OCI-M2 (cell line): ENCODE results near the gene LIME1.
"Not testable (repeated sequence)": the region's sequence is repeated elsewhere in the genome, so short reads cannot be mapped to it uniquely, and the experiment has no call there.

Source experiments
- DNase-seq: peaks from one replicate; lab custom pipeline; 2025; ENCODE audit not compliant: unreplicated experiment; lab: John Stamatoyannopoulos, UW

Gene LIME1

GRCh38 chr20:63771046-63771707, 34.7 kb downstream of the LIME1 start:
- no peak for DNase-seq

GRCh38 chr20:63772781-63773518, 36.5 kb downstream of the LIME1 start:
- DNase-seq = no peak

- DNase-seq = no peak
These were observed 37.2 kb downstream of the LIME1 start for GRCh38 chr20:63773571-63774241.

GRCh38 chr20:63774306-63774705, 37.8 kb downstream of the LIME1 start:
- DNase-seq = no peak

- DNase-seq = no peak
These were observed 38.9 kb downstream of the LIME1 start for GRCh38 chr20:63775096-63775978.

- not testable (repeated sequence) for DNase-seq
These were observed 40.4 kb downstream of the LIME1 start for GRCh38 chr20:63776875-63777274.

- DNase-seq = no peak
These were observed 41.1 kb downstream of the LIME1 start for GRCh38 chr20:63777614-63778013.

- DNase-seq = no peak
These were observed 41.7 kb downstream of the LIME1 start for GRCh38 chr20:63778034-63778752.

- no peak for DNase-seq
These were observed 42.4 kb downstream of the LIME1 start for GRCh38 chr20:63778857-63779256.

GRCh38 chr20:63781181-63781580, 44.7 kb downstream of the LIME1 start:
- DNase-seq = no peak

- no peak for DNase-seq
These were observed 45.6 kb downstream of the LIME1 start for GRCh38 chr20:63782051-63782471.

- no peak for DNase-seq
These were observed 46.1 kb downstream of the LIME1 start for GRCh38 chr20:63782521-63782971.

GRCh38 chr20:63783970-63784369, 47.5 kb downstream of the LIME1 start:
- DNase-seq = no peak

- DNase-seq = no peak
These were observed 49.2 kb downstream of the LIME1 start for GRCh38 chr20:63785691-63786131.

GRCh38 chr20:63787302-63787701, 50.8 kb downstream of the LIME1 start:
- no peak for DNase-seq

GRCh38 chr20:63787749-63788148, 51.3 kb downstream of the LIME1 start:
- no peak for DNase-seq
